Right cardiac atrium (tissue), 5 donors: ENCODE results near the gene YTHDF1. TPM values are rescaled to one million over a fixed set of nuclear protein-coding genes. Genes with fewer than 3 reads are reported as not detected.

Experiments used
- ATAC-seq, 2 donors: fragments of 200-7000 bp; cut with Tn5 transposase; one replicate each; pipeline versions ENCODE4 v1.8.0 to v1.9.1; 2020; ENCODE audit warnings: moderate library complexity in 2 of 2, mild to moderate bottlenecking in 1 of 2
- DNase-seq, 3 donors: peaks; one replicate each; pipeline ENCODE4 v3.0.0-alpha.2; 2020
- H3K27ac ChIP-seq: one replicate; pipeline ENCODE4 v1.5.1; 2013; ENCODE audit warnings: mild to moderate bottlenecking, low read length, control low read depth, moderate library complexity
- H3K27me3 ChIP-seq: one replicate; pipeline ENCODE4 v1.6.1; 2013; ENCODE audit not compliant: control insufficient read depth, insufficient read depth
- H3K4me1 ChIP-seq: one replicate; pipeline ENCODE4 v1.6.1; 2013; ENCODE audit warnings: low read length; ENCODE audit not compliant: control insufficient read depth, insufficient read depth
- H3K4me3 ChIP-seq: one replicate; pipeline ENCODE4 v1.5.1; 2013; ENCODE audit warnings: low read length, control low read depth
- H3K9me3 ChIP-seq: one replicate; pipeline ENCODE4 v1.6.1; 2013; ENCODE audit warnings: low read length; ENCODE audit not compliant: control insufficient read depth
- WGBS: extraction: QIAGEN DNeasy Blood & Tissue Kit; methylation state at CpG from one replicate; pipeline ENCODE4 v1.1.7; 2013; 5-methylcytosine and 5-hydroxymethylcytosine counted together
- intact Hi-C, 4 donors: fragments of 100-400 bp; cut with DNase I; formaldehyde crosslinking; loops; one replicate each; pipeline versions ENCODE4 v1.11.0 to v1.14.0; 2022 to 2023
- polyA plus RNA-seq: library from polyadenylated mRNA; stranded (reverse); fragments of 200-250 nt; gene quantifications from one replicate; pipeline ENCODE4 v1.2.3, GENCODE V29; 2013
- total RNA-seq, 4 donors: library from RNA; stranded (reverse); fragmentation: NEBNext Ultra II Directional; extraction: Animal tissue kit (Norgen Biotek cat#: 25700); gene quantifications; one replicate each; pipeline ENCODE4 v1.2.1, GENCODE V29; 2021
- donor health status: healthy with polysubstance abuse.
- donor health status: DM: no; HTN: yes; CAD: no.
- donor health status: DM: no; HTN: no; CAD: no.
- donor health status: DM: no; HTN: yes; CAD: no; lungs with severe emphysema.
- donor health status: DM: yes; HTN: yes; CAD: no.

The YTHDF1 gene
- total and polyA plus RNA-seq, 5 donors = 15.3 to 27.6 (median 24.5) TPM

GRCh38 chr20:63216849-63217471, 1.0 kb upstream of the YTHDF1 start:
- intact Hi-C loops = no loop called here

DNA sequence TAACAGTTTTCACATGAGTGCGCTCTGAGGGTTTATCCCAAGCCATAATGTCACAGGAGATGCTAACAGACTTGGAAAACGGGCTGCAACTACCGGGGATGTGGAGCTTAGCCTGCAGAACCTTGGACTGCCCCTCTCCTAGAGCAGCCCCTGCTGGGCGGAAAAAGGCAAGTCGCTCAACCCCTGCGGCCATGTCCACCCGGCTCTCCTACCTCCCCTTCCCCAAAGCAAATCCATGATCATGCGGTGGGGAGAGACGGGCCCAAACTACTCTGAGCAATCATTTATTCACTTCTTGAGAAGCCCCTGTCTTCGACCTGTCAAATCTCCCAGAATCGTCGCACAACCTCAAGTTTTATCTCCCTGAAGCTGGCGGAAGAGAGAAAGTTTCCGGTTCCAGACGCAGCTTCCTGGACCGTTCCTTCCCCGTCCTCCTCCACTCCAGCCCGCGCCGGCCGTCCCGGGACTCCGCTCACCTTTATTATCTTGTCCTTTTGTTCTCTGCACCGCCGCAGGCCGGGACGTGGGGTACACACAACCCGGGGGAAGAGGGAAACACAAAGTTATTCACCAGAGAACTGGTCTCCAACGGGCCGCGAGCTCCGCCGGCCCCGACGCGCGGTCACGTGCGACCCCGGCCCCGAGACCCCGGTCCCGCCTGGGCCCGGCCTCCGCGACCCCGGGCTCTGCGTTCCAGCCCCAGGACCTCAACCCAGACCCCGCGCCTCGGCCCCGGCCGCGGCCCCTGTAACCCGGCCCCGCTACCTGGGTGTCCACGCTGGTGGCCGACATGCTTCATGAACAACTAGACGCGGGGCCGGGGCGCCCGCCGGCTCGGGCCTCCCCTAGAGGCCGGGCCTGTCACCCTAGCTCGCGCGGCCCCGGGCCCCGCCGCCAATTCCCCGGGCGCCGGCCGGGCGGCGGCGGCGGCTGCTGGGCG, 560 bp downstream of the YTHDF1 start:
- Histone ChIP-seq H3K27ac (peak overlapping the region; percentile 11), H3K27me3 (no peaks in the 10 kb centered on the region), H3K4me1 (peaks cover 6% of the 10 kb centered on the region), H3K9me3 (no peaks in the 10 kb centered on the region), H3K4me3 (peak overlapping the region; percentile 95)
- DNase-seq = peak in 2 of 3 donors; percentile 46 to 53
- intact Hi-C loops = no loop called here
- WGBS = 2% methylated on average over 81 of the region's 81 CpGs
- peak in 1 of 2 donors; percentile 8 for ATAC-seq

More at GRCh38 chr20:63216849-63217471, 1.0 kb upstream of the YTHDF1 start:
- Histone ChIP-seq H3K4me3 (peak overlapping the region; percentile 67), H3K4me1 (peaks cover 6% of the 10 kb centered on the region), H3K27me3 (no peaks in the 10 kb centered on the region), H3K9me3 (no peaks in the 10 kb centered on the region), H3K27ac (no peak overlapping the region)
- DNase-seq (peak in 1 of 3 donors; percentile 34), ATAC-seq (no peak)
- 73% methylated on average over 13 of the region's 13 CpGs for WGBS

DNA sequence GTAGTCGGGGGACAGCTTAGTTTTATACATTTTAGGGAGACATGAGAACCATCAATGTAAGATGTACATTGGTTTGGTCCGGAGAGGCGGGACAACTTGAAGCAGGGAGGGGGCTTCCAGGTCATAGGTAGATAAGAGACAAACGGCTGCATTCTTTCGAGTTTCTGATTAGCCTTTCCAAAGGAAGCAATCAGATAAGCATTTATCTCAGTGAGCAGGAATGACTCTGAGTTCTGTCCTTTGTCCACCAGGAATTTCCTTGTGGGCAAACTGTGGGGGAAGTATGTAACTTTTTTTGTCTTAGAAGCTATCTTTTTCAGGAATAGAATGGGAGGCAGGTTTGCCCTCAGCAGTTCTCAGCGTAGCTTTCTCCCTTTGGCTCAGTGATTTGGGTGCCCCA, 1.4 kb downstream of the YTHDF1 start:
- WGBS = 65% methylated on average over 6 of the region's 6 CpGs
- ATAC-seq (no peak), DNase-seq (peak in 1 of 3 donors; percentile 5)
- no peaks in the 10 kb centered on the region for H3K9me3 ChIP-seq
- H3K4me1 ChIP-seq = peaks cover 6% of the 10 kb centered on the region
- H3K27ac ChIP-seq = no peak overlapping the region
- intact Hi-C loops = no loop called here
- H3K27me3 ChIP-seq = no peaks in the 10 kb centered on the region
- no peak overlapping the region for H3K4me3 ChIP-seq

GRCh38 chr20:63212792-63213191, 3.1 kb downstream of the YTHDF1 start:
- H3K4me1 ChIP-seq = peaks cover 6% of the 10 kb centered on the region
- 90% methylated on average over 5 of the region's 5 CpGs for WGBS
- H3K4me3 ChIP-seq = no peak overlapping the region
- H3K9me3 ChIP-seq = no peaks in the 10 kb centered on the region
- no peaks in the 10 kb centered on the region for H3K27me3 ChIP-seq
- no peak for ATAC-seq
- peak in 1 of 3 donors; percentile 2 for DNase-seq
- no peak overlapping the region for H3K27ac ChIP-seq
- intact Hi-C loops = no loop called here

- no peak overlapping the region for H3K27ac ChIP-seq
- no peak overlapping the region for H3K4me3 ChIP-seq
- H3K4me1 ChIP-seq = peaks cover 6% of the 10 kb centered on the region
- WGBS = 67% methylated on average over 5 of the region's 5 CpGs
- H3K9me3 ChIP-seq = no peaks in the 10 kb centered on the region
- intact Hi-C loops = no loop called here
- no peaks in the 10 kb centered on the region for H3K27me3 ChIP-seq
- no peak for ATAC-seq
- DNase-seq = peak in 1 of 3 donors; percentile 3
Observed at GRCh38 chr20:63212393-63212730, 3.6 kb downstream of the YTHDF1 start.

- H3K4me3 ChIP-seq = no peak overlapping the region
- intact Hi-C loops = no loop called here
- no peak overlapping the region for H3K27ac ChIP-seq
- ATAC-seq = no peak
- no peaks in the 10 kb centered on the region for H3K9me3 ChIP-seq
- peaks cover 6% of the 10 kb centered on the region for H3K4me1 ChIP-seq
- peak in 2 of 3 donors; percentile 4 to 5 for DNase-seq
- H3K27me3 ChIP-seq = no peaks in the 10 kb centered on the region
- 75% methylated on average over 11 of the region's 11 CpGs for WGBS
Observed at GRCh38 chr20:63210011-63210605, 5.8 kb downstream of the YTHDF1 start.

GRCh38 chr20:63208346-63208909, 7.5 kb downstream of the YTHDF1 start:
- intact Hi-C loops = no loop called here
- ATAC-seq (no peak), DNase-seq (peak in 1 of 3 donors; percentile 11)
- 81% methylated on average over 6 of the region's 6 CpGs for WGBS
- Histone ChIP-seq H3K9me3 (no peaks in the 10 kb centered on the region), H3K27ac (no peak overlapping the region), H3K4me1 (peaks cover 2% of the 10 kb centered on the region), H3K27me3 (no peaks in the 10 kb centered on the region), H3K4me3 (no peak overlapping the region)

GRCh38 chr20:63206878-63207277, 9.1 kb downstream of the YTHDF1 start:
- ATAC-seq (no peak), DNase-seq (peak; percentile 5 to 25 (median 9))
- WGBS = 77% methylated on average over 11 of the region's 11 CpGs
- H3K4me1 ChIP-seq = no peaks in the 10 kb centered on the region
- no peak overlapping the region for H3K4me3 ChIP-seq
- no peaks in the 10 kb centered on the region for H3K9me3 ChIP-seq
- no peaks in the 10 kb centered on the region for H3K27me3 ChIP-seq
- intact Hi-C loops = no loop called here
- no peak overlapping the region for H3K27ac ChIP-seq

GRCh38 chr20:63205896-63206295, 10.0 kb downstream of the YTHDF1 start:
- Histone ChIP-seq H3K9me3 (no peaks in the 10 kb centered on the region), H3K27me3 (no peaks in the 10 kb centered on the region), H3K27ac (no peak overlapping the region), H3K4me3 (no peak overlapping the region), H3K4me1 (no peaks in the 10 kb centered on the region)
- WGBS = 74% methylated on average over 10 of the region's 10 CpGs
- DNase-seq = peak; percentile 4 to 31 (median 21)
- ATAC-seq = no peak
- intact Hi-C loops = no loop called here

DNA sequence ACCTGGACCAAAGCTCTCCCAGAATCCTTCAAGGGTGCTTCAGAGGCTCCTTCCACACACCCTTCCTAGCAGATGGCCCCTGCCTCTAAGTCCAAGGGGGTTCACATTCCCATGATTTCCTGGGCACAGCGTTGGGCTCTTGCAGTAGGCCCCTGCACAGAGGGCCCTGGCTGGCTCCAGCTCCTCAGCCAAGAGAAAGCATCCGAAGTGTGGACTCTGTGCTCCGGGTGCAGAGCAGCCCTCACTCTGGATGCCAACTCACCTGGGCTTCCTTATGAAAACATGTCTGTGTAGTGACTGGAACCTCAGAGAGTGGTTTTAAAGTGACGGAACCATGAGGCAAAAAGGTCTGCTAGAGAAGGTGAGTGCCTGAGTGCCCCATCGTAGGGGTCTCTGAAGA, 11.6 kb downstream of the YTHDF1 start:
- ATAC-seq (no peak), DNase-seq (peak in 2 of 3 donors; percentile 13 to 20)
- intact Hi-C loops = no loop called here
- Histone ChIP-seq H3K4me1 (no peaks in the 10 kb centered on the region), H3K4me3 (no peak overlapping the region), H3K27ac (no peak overlapping the region), H3K9me3 (no peaks in the 10 kb centered on the region), H3K27me3 (no peaks in the 10 kb centered on the region)
- 90% methylated on average over 5 of the region's 5 CpGs for WGBS
